NCI-H146 (cell line): Measurements from ENCODE around the gene NPW.

Experiments used
- DNase-seq: peaks from one replicate; lab custom pipeline; 2025; lab: John Stamatoyannopoulos, UW

The NPW gene

DNA sequence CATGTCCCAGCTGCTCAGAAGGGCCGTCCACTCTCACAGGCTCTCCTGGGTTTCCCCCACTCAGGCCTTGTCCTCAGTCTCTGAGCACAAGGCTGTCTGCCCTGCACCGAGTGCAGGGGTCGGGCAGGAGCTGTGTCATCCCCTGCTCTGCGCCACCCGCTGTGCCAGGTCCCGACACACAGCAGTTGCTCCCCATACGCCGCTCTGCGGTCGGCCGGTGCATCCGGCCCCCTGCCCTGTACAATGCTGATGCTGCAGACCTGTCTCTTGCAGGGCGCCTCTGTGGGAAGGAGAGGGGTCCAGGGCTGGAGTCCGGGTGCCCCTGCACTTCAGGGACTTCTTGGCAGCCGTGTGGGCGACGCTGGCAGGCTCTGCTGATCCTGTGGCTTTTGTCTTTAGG lies 34.3 kb downstream of the NPW start:
- DNase-seq = no peak

DNA sequence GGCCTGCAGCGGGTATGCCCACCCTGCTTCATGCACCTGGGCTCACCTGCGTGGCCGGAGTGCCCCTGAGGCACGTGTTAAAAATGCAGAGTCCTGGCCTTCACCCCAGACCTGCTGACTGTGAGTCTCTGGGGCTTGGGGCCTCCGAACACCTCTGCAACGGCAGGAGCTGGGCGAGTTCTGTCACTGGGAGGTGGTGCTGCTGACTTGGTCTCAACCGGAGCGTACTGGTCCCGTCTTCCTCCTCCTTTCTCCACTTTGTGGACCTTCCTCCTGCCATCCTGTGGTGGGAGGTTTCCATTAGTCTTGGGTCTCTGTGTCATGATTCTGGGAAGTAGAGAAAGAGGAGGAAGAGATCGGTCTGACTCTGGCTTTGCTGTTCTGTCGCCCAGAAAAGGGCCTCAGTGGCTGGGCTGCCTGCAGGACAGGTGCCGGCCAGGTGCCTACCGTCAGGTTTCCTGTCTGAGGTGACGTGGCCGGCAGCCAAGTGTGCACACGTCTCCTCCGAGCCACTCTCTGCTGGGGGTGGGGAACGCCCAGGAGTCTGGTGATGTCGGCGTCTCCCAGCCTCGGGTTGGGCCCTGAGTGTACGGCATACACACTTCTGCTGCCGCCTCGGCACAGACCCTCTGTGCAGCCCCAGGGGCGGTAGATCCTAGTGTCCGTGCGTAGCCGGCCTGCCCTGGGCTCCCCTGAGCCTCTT lies 35.1 kb downstream of the NPW start:
- DNase-seq = peak; percentile 18

DNA sequence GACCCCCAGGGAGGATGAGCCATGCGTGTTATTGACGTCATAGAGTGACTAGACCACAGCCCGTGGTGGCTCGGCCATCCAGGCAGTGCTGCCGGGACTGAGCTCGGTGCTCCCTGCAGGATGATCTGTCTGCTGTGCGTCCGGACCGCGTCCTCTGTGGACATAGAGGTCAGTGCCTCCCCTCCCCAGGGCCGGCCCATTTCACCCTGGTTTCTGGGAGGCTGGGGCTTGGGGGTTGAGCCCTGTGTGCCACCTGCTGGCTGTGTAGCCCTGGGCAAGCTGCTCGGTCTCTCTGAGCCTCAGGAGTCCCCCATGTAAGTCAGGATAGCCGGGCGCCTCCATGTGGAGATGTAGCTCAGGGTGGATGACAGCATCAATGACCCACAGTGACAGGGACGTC lies 36.5 kb downstream of the NPW start:
- DNase-seq = no peak

DNA sequence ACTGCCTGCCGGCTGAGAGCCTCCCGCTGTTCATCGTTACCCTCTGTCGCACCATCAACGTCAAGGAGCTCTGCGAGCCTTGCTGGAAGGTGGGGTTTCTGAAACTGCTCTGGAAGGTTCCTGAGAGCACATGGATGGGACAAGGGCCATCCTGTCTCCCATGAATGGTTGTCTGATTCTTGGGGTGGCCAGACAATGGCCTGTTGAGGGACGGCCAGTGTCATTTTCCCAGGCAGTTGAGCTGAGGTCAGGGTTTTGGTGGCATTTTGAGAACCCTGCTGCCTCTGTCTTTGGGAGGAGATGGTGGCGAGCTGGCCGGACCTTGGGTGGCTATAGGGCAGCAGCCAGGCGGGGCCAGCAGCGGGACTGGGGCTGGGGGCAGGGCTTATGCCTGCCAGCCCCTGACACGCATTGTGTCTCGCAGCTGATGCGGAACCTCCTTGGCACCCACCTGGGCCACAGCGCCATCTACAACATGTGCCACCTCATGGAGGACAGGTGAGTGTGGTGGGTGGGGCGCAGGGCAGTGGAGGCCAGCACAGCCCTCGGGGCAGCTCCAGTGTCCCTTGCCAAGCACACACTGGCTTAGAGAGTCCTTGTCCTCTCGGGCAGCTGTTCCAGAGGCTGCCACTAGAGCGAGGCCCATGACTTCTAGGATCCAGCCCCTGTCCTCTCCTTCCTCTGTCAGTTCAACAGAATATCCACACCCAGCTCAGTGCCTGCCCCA lies 37.3 kb downstream of the NPW start:
- no peak for DNase-seq

DNA sequence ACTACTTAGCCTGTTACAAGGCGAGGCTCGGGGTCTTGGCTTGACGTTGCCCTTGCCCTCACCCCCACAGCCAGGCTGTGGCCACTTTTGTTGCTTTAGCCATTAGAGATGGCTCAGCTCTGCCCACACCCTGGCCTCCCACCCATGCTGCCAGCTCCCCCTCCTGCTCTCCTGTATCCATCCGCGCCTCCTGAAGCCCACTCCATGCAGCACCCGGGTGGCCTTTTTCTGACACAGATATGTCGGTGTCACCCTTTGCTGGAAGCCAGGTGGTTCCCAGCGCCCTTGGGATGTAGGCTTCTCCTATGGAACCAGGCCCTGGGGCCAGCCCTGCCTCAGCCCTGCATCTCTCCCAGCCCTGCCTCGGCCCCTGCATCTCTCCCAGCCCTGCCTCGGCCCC lies 37.9 kb downstream of the NPW start:
- no peak for DNase-seq

DNA sequence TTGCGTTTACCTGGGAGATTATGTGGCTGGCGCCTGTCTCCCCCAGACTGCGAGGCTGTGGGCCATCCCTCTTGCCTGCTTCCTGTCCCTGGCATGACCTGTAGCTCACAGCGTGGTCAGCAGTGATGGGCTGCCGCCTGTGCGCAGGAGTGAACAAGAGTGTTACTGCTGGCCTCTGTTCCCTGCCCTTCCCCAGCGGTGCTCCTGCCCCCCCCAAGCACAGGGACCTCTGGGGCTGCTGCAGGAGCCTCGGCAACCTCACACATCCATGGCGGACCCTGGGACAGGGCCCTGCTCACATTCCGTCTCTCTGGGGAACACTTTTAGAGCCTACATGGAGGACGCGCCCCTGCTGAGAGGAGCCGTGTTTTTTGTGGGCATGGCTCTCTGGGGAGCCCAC lies 38.8 kb downstream of the NPW start:
- DNase-seq = no peak

DNA sequence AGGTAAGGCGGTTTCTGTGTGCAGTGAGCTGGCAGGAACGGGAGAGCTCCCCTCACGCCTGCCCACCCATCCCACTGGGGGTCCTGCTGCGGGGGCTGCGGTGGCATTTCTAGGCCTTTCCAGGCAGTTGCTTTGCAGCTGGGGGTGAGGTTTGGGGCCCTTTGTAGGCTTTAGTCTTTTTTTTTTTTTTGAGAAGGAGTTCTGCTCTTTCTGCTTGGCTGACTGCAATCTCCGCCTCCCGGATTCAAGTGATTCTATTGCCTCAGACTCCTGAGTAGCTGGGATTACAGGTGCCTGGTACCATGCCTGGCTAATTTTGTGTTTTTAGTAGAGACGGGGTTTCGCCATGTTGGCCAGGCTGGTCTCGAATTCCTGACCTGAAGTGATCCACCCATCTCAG lies 39.3 kb downstream of the NPW start:
- no peak for DNase-seq

DNA sequence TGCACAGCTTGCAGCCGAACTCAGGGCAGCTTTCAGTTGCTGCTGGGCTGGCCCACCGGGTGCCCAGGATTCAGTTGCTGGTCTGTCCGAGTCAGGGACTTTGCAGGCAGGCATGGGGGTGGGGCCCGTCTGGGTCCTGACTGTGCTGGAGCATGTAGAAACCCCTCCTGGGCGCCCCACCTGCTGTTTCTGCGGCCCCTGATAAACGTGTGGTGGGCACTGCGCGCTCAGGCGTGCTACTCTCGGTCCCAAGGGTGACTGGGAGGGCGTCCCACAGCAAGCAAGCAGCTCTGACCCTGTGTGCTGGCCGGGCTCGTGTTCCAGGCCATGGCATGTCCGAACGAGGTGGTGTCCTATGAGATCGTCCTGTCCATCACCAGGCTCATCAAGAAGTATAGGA lies 40.8 kb downstream of the NPW start:
- DNase-seq = no peak

DNA sequence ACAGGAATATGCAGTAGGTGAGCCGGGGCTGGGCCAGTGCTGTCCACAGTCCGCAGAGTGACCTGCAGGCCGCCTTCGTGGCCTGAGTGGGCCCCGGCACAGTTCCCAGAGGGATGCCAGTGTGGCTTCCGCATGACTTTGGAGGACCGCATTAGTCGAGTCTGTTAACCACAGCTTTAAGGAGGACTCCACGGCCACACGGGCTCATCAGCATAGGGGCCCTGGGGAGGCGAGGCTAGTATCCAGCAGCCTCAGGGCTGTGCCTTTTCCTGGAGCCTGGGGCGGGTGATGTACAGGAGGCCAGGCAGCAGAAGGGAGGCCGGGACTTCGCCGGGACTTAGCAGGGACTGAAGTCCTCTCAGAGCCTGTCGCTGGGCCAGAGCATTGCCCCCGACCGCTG lies 41.4 kb downstream of the NPW start:
- no peak for DNase-seq

DNA sequence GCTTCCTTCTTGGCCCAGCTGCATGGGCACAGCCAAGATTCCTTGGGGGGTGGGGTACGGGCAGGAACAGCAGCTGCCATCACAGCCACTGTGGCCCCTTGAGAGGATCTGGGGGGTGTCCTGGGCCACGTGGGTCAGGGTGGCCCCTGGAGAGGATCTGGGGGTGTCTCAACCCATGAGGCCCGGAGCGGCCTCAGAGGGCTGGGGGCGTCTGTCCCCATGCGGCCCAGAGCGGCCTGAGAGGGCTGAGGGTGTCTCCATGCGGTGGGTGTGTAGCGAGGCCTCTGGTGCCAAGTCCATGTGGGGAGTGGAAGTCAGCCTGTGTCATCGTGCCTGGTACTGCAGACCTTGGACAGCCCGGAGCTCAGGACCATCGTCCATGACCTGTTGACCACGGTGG lies 41.9 kb downstream of the NPW start:
- no peak for DNase-seq

DNA sequence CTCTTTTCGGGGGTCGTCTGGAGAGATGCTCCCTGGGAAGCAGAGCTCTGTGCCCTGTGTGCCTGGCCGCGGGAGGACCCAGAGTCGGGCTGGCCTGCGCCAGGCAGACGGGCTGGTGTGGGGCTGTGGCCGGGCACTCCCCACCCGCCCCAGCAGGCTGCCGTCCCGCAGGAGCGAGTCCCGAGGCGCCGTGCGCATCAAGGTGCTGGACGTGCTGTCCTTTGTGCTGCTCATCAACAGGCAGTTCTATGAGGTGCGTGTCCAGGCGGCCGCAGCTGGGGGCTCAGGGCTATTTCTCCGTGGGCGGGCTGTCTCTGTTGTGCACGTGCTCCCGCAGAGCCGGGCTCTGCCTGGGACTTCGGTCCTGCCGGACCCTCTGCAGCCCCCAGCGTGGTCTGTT lies 43.2 kb downstream of the NPW start:
- no peak for DNase-seq

DNA sequence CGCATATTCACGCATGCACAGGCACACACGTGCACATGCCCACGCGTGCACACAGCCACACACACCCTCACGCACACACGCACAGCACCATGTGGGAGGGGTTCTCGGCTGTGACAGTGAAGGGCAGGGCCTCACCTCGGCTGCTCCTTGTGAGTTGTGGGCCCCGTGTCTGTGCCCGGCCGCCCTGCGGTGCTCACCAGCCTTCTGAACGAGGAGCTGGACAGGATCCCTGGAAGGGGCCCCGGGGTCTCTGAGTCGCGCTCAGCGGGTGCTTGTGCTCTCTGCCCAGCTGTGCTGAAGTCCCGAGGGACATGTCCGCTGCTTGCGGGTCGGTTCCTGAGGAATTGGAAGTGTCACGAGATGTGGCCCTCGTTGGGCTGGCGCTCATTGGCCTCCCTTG lies 44.3 kb downstream of the NPW start:
- DNase-seq = no peak

DNA sequence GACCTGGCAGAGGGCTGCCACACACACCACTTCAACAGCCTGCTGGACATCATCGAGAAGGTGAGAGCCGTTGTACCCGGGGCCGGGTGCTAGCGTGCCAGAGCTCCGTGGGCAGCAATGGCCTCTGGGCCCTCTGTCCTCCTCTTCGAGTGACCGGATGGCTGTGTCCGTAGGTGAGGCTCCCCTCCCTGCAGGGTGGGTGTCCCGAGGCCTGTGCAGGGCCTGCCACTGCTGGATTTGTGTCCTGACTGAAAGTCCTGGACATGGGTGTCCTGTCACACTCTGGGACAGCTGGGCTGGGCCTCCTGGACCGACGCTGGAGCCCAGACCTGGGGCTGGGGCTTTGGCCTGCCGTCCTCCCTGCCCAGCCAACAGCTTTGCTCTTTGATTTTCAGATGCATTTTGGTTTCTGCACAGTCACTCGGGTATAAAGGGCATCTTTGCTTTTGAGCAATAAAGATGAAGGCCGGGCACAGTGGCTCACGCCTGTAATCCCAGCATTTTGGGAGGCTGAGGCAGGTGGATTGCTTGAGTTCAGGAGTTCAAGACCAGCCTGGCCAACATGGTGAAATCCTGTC lies 44.9 kb downstream of the NPW start:
- no peak for DNase-seq

DNA sequence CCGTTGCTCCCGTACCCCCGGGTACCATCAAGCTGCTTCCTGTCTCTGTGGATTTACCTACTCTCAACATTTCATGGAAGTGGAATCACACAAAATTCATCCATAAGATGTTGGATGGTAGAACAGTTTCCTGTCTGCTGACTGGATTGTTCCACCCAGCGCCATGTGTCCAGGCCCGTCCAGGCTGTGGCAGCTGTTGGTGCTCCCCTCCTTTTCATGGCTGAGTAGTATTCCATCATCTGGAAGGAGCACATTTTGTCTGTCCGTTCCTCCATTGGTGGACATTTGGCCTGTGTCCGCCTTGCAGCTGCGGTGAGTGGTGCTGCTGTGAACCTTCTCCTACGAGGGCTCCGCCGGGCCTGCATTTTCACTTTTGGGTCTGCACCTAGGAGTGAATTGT lies 46.6 kb downstream of the NPW start:
- no peak for DNase-seq
